Measurements from ENCODE around the gene LRRC3.

- no peak for TF ChIP-seq CTCF (IDR thresholded peaks at IDR 0.05)
- no peak for TF ChIP-seq POLR2A (IDR thresholded peaks at IDR 0.05)
Observed at GRCh38 chr21:44462834-44463200, 7.5 kb downstream of the LRRC3 start.

Data from adrenal gland (tissue), 5 donors.